Cortex of kidney (tissue), 1 donor: ENCODE data around the gene CDKAL1.

Source experiments
- DNase-seq: peaks from one replicate; lab custom pipeline; 2025; lab: John Stamatoyannopoulos, UW

Gene CDKAL1

GRCh38 chr6:21109391-21110178 is 575.3 kb downstream of the CDKAL1 start:
- DNase-seq, result no peak

- no peak for DNase-seq
Observed at GRCh38 chr6:21110684-21111083, 576.4 kb downstream of the CDKAL1 start.

GRCh38 chr6:21111093-21111725 is 577.0 kb downstream of the CDKAL1 start:
- DNase-seq, result no peak

GRCh38 chr6:21115111-21115510 is 580.9 kb downstream of the CDKAL1 start:
- no peak for DNase-seq

GRCh38 chr6:21116736-21117135 is 582.5 kb downstream of the CDKAL1 start:
- DNase-seq, result no peak

GRCh38 chr6:21118216-21118780 is 584.0 kb downstream of the CDKAL1 start:
- DNase-seq, result no peak

GRCh38 chr6:21121636-21122136 is 587.4 kb downstream of the CDKAL1 start:
- no peak for DNase-seq

GRCh38 chr6:21123507-21124436 is 589.5 kb downstream of the CDKAL1 start:
- DNase-seq, result no peak

- no peak for DNase-seq
Observed at GRCh38 chr6:21128601-21129000, 594.3 kb downstream of the CDKAL1 start.

GRCh38 chr6:21131406-21131805 is 597.1 kb downstream of the CDKAL1 start:
- no peak for DNase-seq

GRCh38 chr6:21132446-21132845 is 598.2 kb downstream of the CDKAL1 start:
- DNase-seq, result no peak

- DNase-seq, result no peak
Observed at GRCh38 chr6:21132856-21133838, 598.9 kb downstream of the CDKAL1 start.

- DNase-seq, result no peak
Observed at GRCh38 chr6:21133901-21134300, 599.6 kb downstream of the CDKAL1 start.

GRCh38 chr6:21134356-21134755 is 600.1 kb downstream of the CDKAL1 start:
- DNase-seq, result no peak

- no peak for DNase-seq
Observed at GRCh38 chr6:21135484-21136013, 601.3 kb downstream of the CDKAL1 start.

GRCh38 chr6:21137700-21138335 is 603.6 kb downstream of the CDKAL1 start:
- no peak for DNase-seq

- DNase-seq, result no peak
Observed at GRCh38 chr6:21138336-21139069, 604.2 kb downstream of the CDKAL1 start.

- DNase-seq, result no peak
Observed at GRCh38 chr6:21140966-21141365, 606.7 kb downstream of the CDKAL1 start.

- no peak for DNase-seq
Observed at GRCh38 chr6:21141616-21142303, 607.5 kb downstream of the CDKAL1 start.
